Psoas muscle (tissue), 8 donors: ENCODE measurements around the gene COL6A1. TPM values are rescaled to one million over a fixed set of nuclear protein-coding genes. Genes with fewer than 3 reads are reported as not detected.

Experiments
- ATAC-seq, 4 donors: fragments of 200-7000 bp; cut with Tn5 transposase; one replicate each; pipeline ENCODE4 v1.9.1; 2020; ENCODE audit warnings: moderate library complexity in 3 of 4, mild to moderate bottlenecking in 2 of 4
- DNase-seq, 2 donors: peaks; one replicate each; pipeline ENCODE4 v3.0.0-alpha.2; 2020
- H3K27ac ChIP-seq: fragments of 200-600 bp; one replicate; pipeline ENCODE4 v1.8.0; 2022
- H3K27me3 ChIP-seq, 3 donors: fragments of 200-600 bp in 1 of 3; one replicate each; pipeline versions ENCODE4 v1.6.1 to v1.8.0; 2013 to 2022; ENCODE audit warnings: low read length in 2 of 3, mild to moderate bottlenecking in 2 of 3, moderate library complexity in 1 of 3; ENCODE audit not compliant: insufficient read depth in 3 of 3
- H3K36me3 ChIP-seq, 2 donors: fragments of 200-600 bp in 1 of 2; one replicate each; pipeline versions ENCODE4 v1.6.1 to v1.8.0; 2013 to 2022; ENCODE audit warnings: low read depth in 1 of 2, mild to moderate bottlenecking in 1 of 2, moderate library complexity in 1 of 2; ENCODE audit not compliant: insufficient read depth in 1 of 2
- H3K4me1 ChIP-seq: fragments of 200-600 bp; one replicate; pipeline ENCODE4 v1.8.0; 2022
- H3K4me3 ChIP-seq: fragments of 200-600 bp; one replicate; pipeline ENCODE4 v1.8.0; 2022; ENCODE audit warnings: mild to moderate bottlenecking
- H3K9me3 ChIP-seq: fragments of 200-600 bp; one replicate; pipeline ENCODE4 v1.8.0; 2022
- CTCF ChIP-seq: fragments of 200-600 bp; IDR thresholded peaks from one replicate; pipeline ENCODE4 v1.8.0; 2022; ENCODE audit warnings: antibody characterized with exemption
- WGBS, 3 donors: extraction: QIAGEN DNeasy Blood & Tissue Kit; methylation state at CpG; one replicate each; pipeline versions ENCODE4 v1.1.6 to v1.1.7; 2013; 5-methylcytosine and 5-hydroxymethylcytosine counted together
- intact Hi-C, 2 donors: fragments of 100-400 bp; cut with DNase I; formaldehyde crosslinking; loops; one replicate each; pipeline versions ENCODE4 v1.11.0 to v1.14.2; 2022
- polyA plus RNA-seq, 3 donors: library from polyadenylated mRNA; stranded (reverse); fragments of 200-250 nt; gene quantifications; one replicate each; pipeline ENCODE4 v1.2.3, GENCODE V29; 2013
- total RNA-seq, 4 donors: library from RNA; stranded (reverse); fragmentation: NEBNext Ultra II Directional in 2 of 4; extraction: Animal tissue kit (Norgen Biotek cat#: 25700) in 2 of 4; gene quantifications; one replicate each; pipeline versions ENCODE4 v1.2.1 to v1.2.4, GENCODE V29; 2021 to 2023
- donor health status: healthy with polysubstance abuse.
- donor health status: DM: no; HTN: no; CAD: no; lungs with moderate emphysema.
- donor health status: Bipolar disorder and iron deficiency.
- donor health status: healthy.
- donor health status: DM: yes; HTN: yes; CAD: no.
- donor health status: DM: no; HTN: no; CAD: no.
- donor health status: DM: no; HTN: no; CAD: no.
- donor health status: DM: yes; HTN: yes; CAD: no.

COL6A1 gene
- total and polyA plus RNA-seq, 7 donors = 29.4 to 83.0 (median 36.1) TPM

GRCh38 chr21:46028573-46029091 lies 47.1 kb downstream of the COL6A1 start:
- H3K27me3 ChIP-seq = no peaks in the 10 kb centered on the region
- DNase-seq (peak in 1 of 2 donors; percentile 23), ATAC-seq (peak in 3 of 4 donors; percentile 41 to 74 (median 72))
- peaks cover 5% of the 10 kb centered on the region for H3K9me3 ChIP-seq
- TF ChIP-seq CTCF = no peak
- intact Hi-C loops = no loop called here
- H3K4me1 ChIP-seq = no peaks in the 10 kb centered on the region
- H3K27ac ChIP-seq = no peak overlapping the region
- no peaks in the 10 kb centered on the region for H3K36me3 ChIP-seq
- 96 to 100% (median 98%) methylated on average over 1 of the region's 1 CpG for WGBS, 3 donors
- no peak overlapping the region for H3K4me3 ChIP-seq

- no peaks in the 10 kb centered on the region for H3K27me3 ChIP-seq
- TF ChIP-seq CTCF = no peak
- no peak overlapping the region for H3K4me3 ChIP-seq
- H3K4me1 ChIP-seq = no peaks in the 10 kb centered on the region
- DNase-seq (no peak), ATAC-seq (no peak)
- no peak overlapping the region for H3K27ac ChIP-seq
- WGBS, 3 donors = 73 to 78% (median 77%) methylated on average over 5 of the region's 5 CpGs
- H3K9me3 ChIP-seq = peaks cover 5% of the 10 kb centered on the region
- intact Hi-C loops = no loop called here
- H3K36me3 ChIP-seq = no peaks in the 10 kb centered on the region
Observed at GRCh38 chr21:46029186-46029924, 47.8 kb downstream of the COL6A1 start.

- H3K27ac ChIP-seq = no peak overlapping the region
- WGBS, 3 donors = 87 to 94% (median 91%) methylated on average over 12 of the region's 12 CpGs
- no peak for TF ChIP-seq CTCF
- ATAC-seq (no peak), DNase-seq (no peak)
- H3K4me3 ChIP-seq = no peak overlapping the region
- H3K36me3 ChIP-seq = no peaks in the 10 kb centered on the region
- peaks cover 5% of the 10 kb centered on the region for H3K9me3 ChIP-seq
- no peaks in the 10 kb centered on the region for H3K4me1 ChIP-seq
- intact Hi-C loops = no loop called here
- H3K27me3 ChIP-seq = no peaks in the 10 kb centered on the region
Observed at GRCh38 chr21:46031484-46031883, 49.9 kb downstream of the COL6A1 start.

GRCh38 chr21:46032100-46032499 lies 50.5 kb downstream of the COL6A1 start:
- DNase-seq = no peak
- no peaks in the 10 kb centered on the region for H3K27me3 ChIP-seq
- H3K27ac ChIP-seq = no peak overlapping the region
- no peaks in the 10 kb centered on the region for H3K36me3 ChIP-seq
- no peak for ATAC-seq
- intact Hi-C loops = no loop called here
- 86 to 92% (median 87%) methylated on average over 6 of the region's 6 CpGs for WGBS, 3 donors
- no peak overlapping the region for H3K4me3 ChIP-seq
- peaks cover 5% of the 10 kb centered on the region for H3K9me3 ChIP-seq
- H3K4me1 ChIP-seq = no peaks in the 10 kb centered on the region
- no peak for TF ChIP-seq CTCF
